Vagina (tissue), 2 donors: ENCODE results near the gene DNAJB13. TPM values are rescaled to one million over a fixed set of nuclear protein-coding genes. Genes with fewer than 3 reads are reported as not detected.

ENCODE experiments used
- DNase-seq, 2 donors: peaks; one replicate each; pipeline ENCODE4 v3.0.0-alpha.2; 2017; ENCODE audit errors: extremely low spot score in 2 of 2
- H3K27ac ChIP-seq: fragments of 200-600 bp; sonication (generic); one replicate; pipeline ENCODE4 v1.5.1; 2019
- H3K27me3 ChIP-seq: fragments of 200-600 bp; sonication (generic); one replicate; pipeline ENCODE4 v1.5.1; 2019
- H3K36me3 ChIP-seq, 2 donors: fragments of 200-600 bp; sonication (generic); one replicate each; pipeline ENCODE4 v1.5.1; 2017 to 2019
- H3K4me1 ChIP-seq: fragments of 200-600 bp; sonication (generic); one replicate; pipeline ENCODE4 v1.5.1; 2019
- H3K4me3 ChIP-seq, 2 donors: fragments of 200-600 bp; sonication (generic); 1 replicate in 1 of 2; 2 replicates in 1 of 2; pipeline ENCODE4 v1.5.1; 2016 to 2019
- H3K9me3 ChIP-seq: fragments of 200-600 bp; sonication (generic); one replicate; pipeline ENCODE4 v1.5.1; 2019
- POLR2A ChIP-seq, 2 donors: fragments of 450-650 bp; IDR thresholded peaks; one replicate each; pipeline ENCODE4 v1.6.1; 2017; ENCODE audit warnings: antibody characterized with exemption in 2 of 2, mild to moderate bottlenecking in 2 of 2, moderate library complexity in 2 of 2
- POLR2AphosphoS5 ChIP-seq, 2 donors: sonication (generic); formaldehyde crosslinking; IDR thresholded peaks; one replicate each; pipeline ENCODE4 v1.9.0; 2017; ENCODE audit warnings: antibody characterized with exemption in 2 of 2, mild to moderate bottlenecking in 2 of 2, low read depth in 1 of 2; ENCODE audit not compliant: insufficient read depth in 1 of 2
- intact Hi-C: fragments of 100-400 bp; cut with DNase I; formaldehyde crosslinking; loops from one replicate; pipeline ENCODE4 v1.15.1; 2023
- total RNA-seq: library from RNA; depleted of rRNA; stranded (reverse); fragments of >200 nt; gene quantifications from one replicate; pipeline ENCODE4 v1.2.3, GENCODE V29; 2016
- TF ChIP-seq, protein P1 (sequence below), 3 experiments: fragments of 450-650 bp in 2 of 3; fragments of 200-600 bp in 1 of 3; sonication (generic) in 1 of 3; IDR thresholded peaks; one replicate each; pipeline ENCODE4 v1.5.1; 2017 to 2019; ENCODE audit warnings: antibody characterized with exemption in 3 of 3, mild to moderate bottlenecking in 2 of 3, moderate library complexity in 2 of 3

Gene DNAJB13
- total RNA-seq, 1 donor from 2014 or later = not detected

- no peaks in the 10 kb centered on the region for H3K9me3 ChIP-seq
- no peak overlapping the region for H3K4me3 ChIP-seq
- H3K4me1 ChIP-seq = peaks cover 14% of the 10 kb centered on the region
- no peak for TF ChIP-seq POLR2AphosphoS5 (IDR thresholded peaks at IDR 0.05; ENCODE audit: insufficient read depth in 1 of 2, low read depth in 1 of 2)
- no peak for TF ChIP-seq POLR2A (IDR thresholded peaks at IDR 0.05)
- TF ChIP-seq, protein P1, sequence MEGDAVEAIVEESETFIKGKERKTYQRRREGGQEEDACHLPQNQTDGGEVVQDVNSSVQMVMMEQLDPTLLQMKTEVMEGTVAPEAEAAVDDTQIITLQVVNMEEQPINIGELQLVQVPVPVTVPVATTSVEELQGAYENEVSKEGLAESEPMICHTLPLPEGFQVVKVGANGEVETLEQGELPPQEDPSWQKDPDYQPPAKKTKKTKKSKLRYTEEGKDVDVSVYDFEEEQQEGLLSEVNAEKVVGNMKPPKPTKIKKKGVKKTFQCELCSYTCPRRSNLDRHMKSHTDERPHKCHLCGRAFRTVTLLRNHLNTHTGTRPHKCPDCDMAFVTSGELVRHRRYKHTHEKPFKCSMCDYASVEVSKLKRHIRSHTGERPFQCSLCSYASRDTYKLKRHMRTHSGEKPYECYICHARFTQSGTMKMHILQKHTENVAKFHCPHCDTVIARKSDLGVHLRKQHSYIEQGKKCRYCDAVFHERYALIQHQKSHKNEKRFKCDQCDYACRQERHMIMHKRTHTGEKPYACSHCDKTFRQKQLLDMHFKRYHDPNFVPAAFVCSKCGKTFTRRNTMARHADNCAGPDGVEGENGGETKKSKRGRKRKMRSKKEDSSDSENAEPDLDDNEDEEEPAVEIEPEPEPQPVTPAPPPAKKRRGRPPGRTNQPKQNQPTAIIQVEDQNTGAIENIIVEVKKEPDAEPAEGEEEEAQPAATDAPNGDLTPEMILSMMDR (IDR thresholded peaks at IDR 0.05) = no peak
- no peaks in the 10 kb centered on the region for H3K36me3 ChIP-seq
- no peaks in the 10 kb centered on the region for H3K27me3 ChIP-seq
- H3K27ac ChIP-seq = peak overlapping the region; percentile 42
- intact Hi-C loops = no loop called here
- no peak for DNase-seq
These were observed 68.4 kb downstream of the DNAJB13 start for GRCh38 chr11:74019104-74019738.

DNA sequence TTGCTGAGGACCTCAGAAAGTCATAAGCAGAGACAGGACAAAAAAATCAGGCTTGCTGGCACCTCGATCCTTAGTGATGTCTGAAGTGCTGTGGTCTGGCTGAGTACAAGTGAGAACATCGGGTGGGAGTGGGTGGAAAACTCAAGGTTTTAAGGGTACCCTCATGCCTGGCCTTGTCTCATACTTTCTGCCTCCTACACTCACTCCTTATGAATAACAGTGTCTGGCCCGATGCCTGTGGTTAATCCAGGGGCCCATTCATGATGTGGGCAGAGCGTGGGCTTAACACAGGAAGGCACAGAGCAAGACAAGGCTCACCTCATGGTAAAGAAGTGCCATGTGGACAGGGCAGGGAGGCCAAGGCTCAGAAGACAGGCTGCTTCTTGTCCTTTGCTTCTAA is 69.0 kb downstream of the DNAJB13 start:
- DNase-seq = no peak
- Histone ChIP-seq H3K27ac (no peak overlapping the region), H3K27me3 (no peaks in the 10 kb centered on the region), H3K4me1 (peaks cover 14% of the 10 kb centered on the region), H3K4me3 (no peak overlapping the region), H3K36me3 (no peaks in the 10 kb centered on the region), H3K9me3 (no peaks in the 10 kb centered on the region)
- TF ChIP-seq, protein P1 (IDR thresholded peaks at IDR 0.05) = no peak
- TF ChIP-seq POLR2A (IDR thresholded peaks at IDR 0.05) (no peak), POLR2AphosphoS5 (IDR thresholded peaks at IDR 0.05; ENCODE audit: insufficient read depth in 1 of 2, low read depth in 1 of 2) (no peak)
- intact Hi-C loops = no loop called here

Other genes starting within 250 kb of the DNAJB13 start
- 148 TPM for gene RAB6A, start 190.0 kb upstream of the DNAJB13 start, total RNA-seq
- gene MRPL48, start 163.2 kb upstream of the DNAJB13 start, total RNA-seq = 23.3 TPM
- gene COA4, start 74.2 kb upstream of the DNAJB13 start, total RNA-seq = 53.3 TPM
- 4.2 TPM for gene PAAF1, start 74.0 kb upstream of the DNAJB13 start, total RNA-seq
- gene UCP2, start 31.8 kb downstream of the DNAJB13 start, total RNA-seq = 51.3 TPM
- gene UCP3, start 58.1 kb downstream of the DNAJB13 start, total RNA-seq = 1.2 TPM
- gene C2CD3, start 220.0 kb downstream of the DNAJB13 start, total RNA-seq = 23.8 TPM
- 29.2 TPM for gene PPME1, start 220.3 kb downstream of the DNAJB13 start, total RNA-seq